HL-60 (cell line): Measurements from ENCODE around the gene EPHB4.

Experiments
- GABPA ChIP-seq: IDR thresholded peaks from 2 replicates; pipeline ENCODE4 v1.6.1; 2012; ENCODE audit warnings: low read depth
- POLR2AphosphoS5 ChIP-seq: IDR thresholded peaks from 2 replicates; pipeline ENCODE4 v1.6.1; 2012; ENCODE audit warnings: low read depth
- TF ChIP-seq, protein P1 (sequence below): IDR thresholded peaks from one replicate; pipeline ENCODE4 v1.5.1; 2011; ENCODE audit warnings: low read length, control low read depth, inconsistent platforms; ENCODE audit not compliant: insufficient read depth
- TF ChIP-seq, protein P2 (sequence below): IDR thresholded peaks from 2 replicates; pipeline ENCODE4 v1.6.1; 2012; ENCODE audit warnings: low read depth; ENCODE audit not compliant: insufficient replicate concordance

- TF ChIP-seq, protein P1, sequence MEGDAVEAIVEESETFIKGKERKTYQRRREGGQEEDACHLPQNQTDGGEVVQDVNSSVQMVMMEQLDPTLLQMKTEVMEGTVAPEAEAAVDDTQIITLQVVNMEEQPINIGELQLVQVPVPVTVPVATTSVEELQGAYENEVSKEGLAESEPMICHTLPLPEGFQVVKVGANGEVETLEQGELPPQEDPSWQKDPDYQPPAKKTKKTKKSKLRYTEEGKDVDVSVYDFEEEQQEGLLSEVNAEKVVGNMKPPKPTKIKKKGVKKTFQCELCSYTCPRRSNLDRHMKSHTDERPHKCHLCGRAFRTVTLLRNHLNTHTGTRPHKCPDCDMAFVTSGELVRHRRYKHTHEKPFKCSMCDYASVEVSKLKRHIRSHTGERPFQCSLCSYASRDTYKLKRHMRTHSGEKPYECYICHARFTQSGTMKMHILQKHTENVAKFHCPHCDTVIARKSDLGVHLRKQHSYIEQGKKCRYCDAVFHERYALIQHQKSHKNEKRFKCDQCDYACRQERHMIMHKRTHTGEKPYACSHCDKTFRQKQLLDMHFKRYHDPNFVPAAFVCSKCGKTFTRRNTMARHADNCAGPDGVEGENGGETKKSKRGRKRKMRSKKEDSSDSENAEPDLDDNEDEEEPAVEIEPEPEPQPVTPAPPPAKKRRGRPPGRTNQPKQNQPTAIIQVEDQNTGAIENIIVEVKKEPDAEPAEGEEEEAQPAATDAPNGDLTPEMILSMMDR: no peak
- TF ChIP-seq POLR2AphosphoS5 (no peak), GABPA (no peak)
- TF ChIP-seq, protein P2, sequence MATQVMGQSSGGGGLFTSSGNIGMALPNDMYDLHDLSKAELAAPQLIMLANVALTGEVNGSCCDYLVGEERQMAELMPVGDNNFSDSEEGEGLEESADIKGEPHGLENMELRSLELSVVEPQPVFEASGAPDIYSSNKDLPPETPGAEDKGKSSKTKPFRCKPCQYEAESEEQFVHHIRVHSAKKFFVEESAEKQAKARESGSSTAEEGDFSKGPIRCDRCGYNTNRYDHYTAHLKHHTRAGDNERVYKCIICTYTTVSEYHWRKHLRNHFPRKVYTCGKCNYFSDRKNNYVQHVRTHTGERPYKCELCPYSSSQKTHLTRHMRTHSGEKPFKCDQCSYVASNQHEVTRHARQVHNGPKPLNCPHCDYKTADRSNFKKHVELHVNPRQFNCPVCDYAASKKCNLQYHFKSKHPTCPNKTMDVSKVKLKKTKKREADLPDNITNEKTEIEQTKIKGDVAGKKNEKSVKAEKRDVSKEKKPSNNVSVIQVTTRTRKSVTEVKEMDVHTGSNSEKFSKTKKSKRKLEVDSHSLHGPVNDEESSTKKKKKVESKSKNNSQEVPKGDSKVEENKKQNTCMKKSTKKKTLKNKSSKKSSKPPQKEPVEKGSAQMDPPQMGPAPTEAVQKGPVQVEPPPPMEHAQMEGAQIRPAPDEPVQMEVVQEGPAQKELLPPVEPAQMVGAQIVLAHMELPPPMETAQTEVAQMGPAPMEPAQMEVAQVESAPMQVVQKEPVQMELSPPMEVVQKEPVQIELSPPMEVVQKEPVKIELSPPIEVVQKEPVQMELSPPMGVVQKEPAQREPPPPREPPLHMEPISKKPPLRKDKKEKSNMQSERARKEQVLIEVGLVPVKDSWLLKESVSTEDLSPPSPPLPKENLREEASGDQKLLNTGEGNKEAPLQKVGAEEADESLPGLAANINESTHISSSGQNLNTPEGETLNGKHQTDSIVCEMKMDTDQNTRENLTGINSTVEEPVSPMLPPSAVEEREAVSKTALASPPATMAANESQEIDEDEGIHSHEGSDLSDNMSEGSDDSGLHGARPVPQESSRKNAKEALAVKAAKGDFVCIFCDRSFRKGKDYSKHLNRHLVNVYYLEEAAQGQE: no peak
Measured at GRCh38 chr7:100832281-100832633, 4.9 kb upstream of the EPHB4 start.
